ENCODE results near the gene PSMD9.

DNA sequence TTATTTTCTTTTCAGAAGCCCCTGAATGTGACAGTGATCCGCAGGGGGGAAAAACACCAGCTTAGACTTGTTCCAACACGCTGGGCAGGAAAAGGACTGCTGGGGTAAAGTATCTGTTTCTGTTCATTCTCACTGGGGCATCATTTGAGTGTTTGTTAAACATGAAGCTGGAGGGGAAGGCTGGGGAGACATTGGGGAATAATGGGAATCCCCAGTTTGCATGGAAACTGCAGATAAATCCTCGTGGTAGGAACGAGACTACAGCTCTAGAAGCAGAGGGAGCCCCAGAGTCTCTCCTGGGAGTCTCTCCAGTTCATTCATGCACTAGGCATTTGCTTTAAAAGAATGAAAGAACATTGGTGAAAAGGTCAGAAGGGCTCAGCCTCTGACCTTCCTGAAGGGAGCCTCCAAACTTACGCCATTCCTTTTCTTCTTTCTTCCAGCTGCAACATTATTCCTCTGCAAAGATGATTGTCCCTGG is 27.3 kb downstream of the PSMD9 start:
- TF ChIP-seq EZH2 (IDR thresholded peaks at IDR 0.05; ENCODE audit: insufficient read depth, poor library complexity, severe bottlenecking) (no peak), EZH2phosphoT487 (IDR thresholded peaks at IDR 0.05; ENCODE audit: insufficient read depth, low read depth) (no peak)

Measured in GM23248 (cell line).